HepG2 (cell line): Measurements from ENCODE around the gene MTG1. TPM values are rescaled to one million over a fixed set of nuclear protein-coding genes. Genes with fewer than 3 reads are reported as not detected.

Source experiments
- CCDC6 ChIP-seq: sonication (generic); formaldehyde crosslinking; IDR thresholded peaks from 2 replicates; pipeline ENCODE4 v1.8.1; 2022; ENCODE audit warnings: mild to moderate bottlenecking, missing genetic modification reagents, moderate library complexity
- ETV6 ChIP-seq: sonication (generic); formaldehyde crosslinking; conservative IDR thresholded peaks from 2 replicates; pipeline ENCODE4 v1.4.0; 2020; ENCODE audit warnings: missing genetic modification reagents
- HNRNPL ChIP-seq: fragments of 200-400 bp; formaldehyde crosslinking; IDR thresholded peaks from 2 replicates; pipeline ENCODE4 v1.6.1; 2017; ENCODE audit warnings: mild to moderate bottlenecking, low read depth, low read length
- JDP2 ChIP-seq: sonication (generic); formaldehyde crosslinking; IDR thresholded peaks from 2 replicates; pipeline ENCODE4 v1.8.1; 2022; ENCODE audit warnings: missing genetic modification reagents, borderline replicate concordance
- KAT8 ChIP-seq: IDR thresholded peaks from 2 replicates; pipeline ENCODE4 v1.6.1; 2016; ENCODE audit warnings: missing genetic modification reagents, missing compliant biosample characterization
- KLF6 ChIP-seq: IDR thresholded peaks from 2 replicates; pipeline ENCODE4 v1.8.0; 2016; ENCODE audit warnings: missing biosample characterization, missing genetic modification reagents
- NFYC ChIP-seq: IDR thresholded peaks from 2 replicates; pipeline ENCODE4 v1.6.1; 2016; ENCODE audit warnings: missing genetic modification reagents, missing compliant biosample characterization
- NONO ChIP-seq, 2 experiments: fragments of 450-650 bp in 1 of 2; sonication (generic) in 1 of 2; formaldehyde crosslinking in 1 of 2; IDR thresholded peaks in 1 of 2; conservative IDR thresholded peaks in 1 of 2; 2 replicates each; pipeline versions ENCODE4 v1.6.1 to v1.8.0; 2017 to 2022; ENCODE audit warnings: mild to moderate bottlenecking in 1 of 2, missing genetic modification reagents in 1 of 2, moderate library complexity in 1 of 2
- RBFOX2 ChIP-seq: fragments of 200-400 bp; formaldehyde crosslinking; IDR thresholded peaks from 2 replicates; pipeline ENCODE4 v1.6.1; 2017; ENCODE audit warnings: low read depth, mild to moderate bottlenecking, low read length
- SIX1 ChIP-seq: sonication (generic); formaldehyde crosslinking; IDR thresholded peaks from 2 replicates; pipeline ENCODE4 v1.4.0; 2020; ENCODE audit warnings: missing genetic modification reagents, borderline replicate concordance
- SP1 ChIP-seq, 2 experiments: fragments of 450-650 bp in 1 of 2; sonication (generic) in 1 of 2; formaldehyde crosslinking in 1 of 2; IDR thresholded peaks; 2 replicates each; pipeline versions ENCODE4 v1.4.0 to v1.6.1; 2016 to 2020; ENCODE audit warnings: missing genetic modification reagents in 1 of 2
- STAT5B ChIP-seq: sonication (generic); formaldehyde crosslinking; IDR thresholded peaks from 2 replicates; pipeline ENCODE4 v1.4.0; 2020; ENCODE audit warnings: missing genetic modification reagents
- TBP ChIP-seq: sonication (generic); formaldehyde crosslinking; IDR thresholded peaks from 2 replicates; pipeline ENCODE4 v1.5.0; 2020; ENCODE audit warnings: missing genetic modification reagents
- TCF12 ChIP-seq, 2 experiments: fragments of 450-650 bp in 1 of 2; sonication (generic) in 1 of 2; formaldehyde crosslinking in 1 of 2; IDR thresholded peaks; 2 replicates each; pipeline versions ENCODE4 v1.6.1 to v1.8.0; 2017 to 2022; ENCODE audit warnings: antibody characterized with exemption in 1 of 2, mild to moderate bottlenecking in 1 of 2, missing genetic modification reagents in 1 of 2, moderate library complexity in 1 of 2
- U2AF1 ChIP-seq: fragments of 200-400 bp; formaldehyde crosslinking; optimal IDR thresholded peaks from 2 replicates; pipeline ENCODE3; 2017; ENCODE audit warnings: mild to moderate bottlenecking, low read depth, low read length
- ZFP37 ChIP-seq: sonication (generic); formaldehyde crosslinking; IDR thresholded peaks from 2 replicates; pipeline ENCODE4 v1.4.0; 2020; ENCODE audit warnings: missing genetic modification reagents, borderline replicate concordance
- ZFP90 ChIP-seq: sonication (generic); formaldehyde crosslinking; IDR thresholded peaks from 2 replicates; pipeline ENCODE4 v1.8.0; 2022; ENCODE audit warnings: missing genetic modification reagents, mild to moderate bottlenecking, inconsistent platforms, borderline replicate concordance
- ZNF274 ChIP-seq: sonication (generic); formaldehyde crosslinking; IDR thresholded peaks from 2 replicates; pipeline ENCODE4 v1.5.1; 2020; ENCODE audit warnings: mild to moderate bottlenecking, missing genetic modification reagents
- ZNF558 ChIP-seq: sonication (generic); formaldehyde crosslinking; IDR thresholded peaks from 2 replicates; pipeline ENCODE4 v1.9.0; 2022; ENCODE audit warnings: mild to moderate bottlenecking, missing genetic modification reagents, borderline replicate concordance
- ZNF614 ChIP-seq: IDR thresholded peaks from 2 replicates; pipeline ENCODE4 v1.6.1; 2018; ENCODE audit warnings: missing biosample characterization, missing genetic modification reagents, inconsistent platforms, borderline replicate concordance
- ZNF713 ChIP-seq: sonication (generic); formaldehyde crosslinking; IDR thresholded peaks from 2 replicates; pipeline ENCODE4 v1.4.0; 2020; ENCODE audit warnings: mild to moderate bottlenecking, missing genetic modification reagents
- ZNF720 ChIP-seq: sonication (generic); formaldehyde crosslinking; IDR thresholded peaks from 2 replicates; pipeline ENCODE4 v1.4.0; 2020; ENCODE audit warnings: missing genetic modification reagents
- ZNF782 ChIP-seq: sonication (generic); formaldehyde crosslinking; IDR thresholded peaks from 2 replicates; pipeline ENCODE4 v1.4.0; 2020; ENCODE audit warnings: missing genetic modification reagents, mild to moderate bottlenecking, borderline replicate concordance
- polyA plus RNA-seq, 8 experiments: library from polyadenylated mRNA; depleted of rRNA in 3 of 8; stranded (reverse) in 7 of 8; unstranded in 1 of 8; fragments of >200 nt; fragmentation: Illumina TruSeq in 4 of 8; extraction: Trizol in 4 of 8; gene quantifications; 2 replicates each; pipeline versions ENCODE4 v1.2.1 to v1.2.3, GENCODE V29; 2011 to 2016; ENCODE audit warnings: low read depth in 4 of 8, missing spikeins in 1 of 8, mixed read lengths in 1 of 8; ENCODE audit not compliant: insufficient read depth in 1 of 8
- total RNA-seq, 5 experiments: library from RNA; depleted of rRNA; stranded (reverse); fragments of >200 nt; fragmentation: Illumina TruSeq; extraction: Trizol; gene quantifications; 2 replicates each; pipeline ENCODE4 v1.2.3, GENCODE V29; 2016; ENCODE audit warnings: low read depth in 1 of 5
- TF ChIP-seq, protein P1 (sequence below): sonication (generic); formaldehyde crosslinking; IDR thresholded peaks from 2 replicates; pipeline ENCODE4 v1.5.1; 2020; ENCODE audit warnings: missing genetic modification reagents, mild to moderate bottlenecking, borderline replicate concordance
- TF ChIP-seq, protein P2 (sequence below): sonication (generic); formaldehyde crosslinking; IDR thresholded peaks from 2 replicates; pipeline ENCODE4 v1.4.0; 2020; ENCODE audit warnings: mild to moderate bottlenecking, missing genetic modification reagents

Gene MTG1
- total and polyA plus RNA-seq, 2 of the 13 experiments (the other 11 are each of a cell fraction or from before 2014, with no cell fraction given): 42.0 to 103 TPM

DNA sequence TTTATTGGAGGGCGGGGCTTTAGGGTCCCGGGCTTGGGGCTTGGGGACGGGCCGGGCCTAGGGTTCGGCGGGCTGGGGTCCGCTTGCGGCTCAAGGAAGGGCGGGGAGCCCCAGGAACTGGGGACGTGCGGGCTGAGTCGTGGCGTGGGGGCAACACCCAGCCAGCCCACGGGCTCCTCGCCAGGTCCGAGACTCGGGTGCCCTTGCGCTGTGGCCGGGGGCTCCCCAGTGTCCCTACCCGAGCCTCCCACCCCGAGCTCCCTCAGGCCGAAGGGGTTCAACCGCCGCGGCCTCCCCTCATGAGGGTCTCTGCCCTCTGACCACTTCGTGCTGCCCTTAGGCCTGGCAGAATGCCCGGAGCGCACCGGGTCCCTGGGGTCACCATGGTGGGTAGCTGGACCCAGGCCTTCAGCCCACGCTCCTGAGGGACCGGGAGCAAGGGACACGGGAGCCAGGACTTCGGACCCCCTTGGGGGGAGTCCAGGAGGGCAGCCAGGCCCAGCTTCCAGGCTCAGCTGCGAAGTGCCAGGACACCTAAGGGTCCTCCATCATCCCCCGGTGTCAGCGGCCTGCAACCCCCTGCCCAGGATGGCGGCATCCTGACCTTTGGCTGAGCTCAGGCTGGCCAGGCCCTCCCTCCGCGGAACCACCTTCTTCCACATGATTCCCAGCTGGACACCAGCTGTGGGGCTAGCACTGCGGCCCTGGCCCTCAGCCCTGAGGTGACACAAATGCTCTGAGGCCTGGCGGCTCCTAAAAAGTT is 35.6 kb upstream of the MTG1 start (continued):
- TF ChIP-seq ZFP90 (CRISPR knock-in tag): no peak
- peak; percentile 81 for TF ChIP-seq ZNF558
- TF ChIP-seq STAT5B: no peak
- TF ChIP-seq HNRNPL: no peak; the same call in 1 of the 2 replicates
- TF ChIP-seq CCDC6 (CRISPR knock-in tag): no peak
- TF ChIP-seq SIX1 (CRISPR knock-in tag): no peak
- no peak for TF ChIP-seq ZNF720 (CRISPR knock-in tag)
- TF ChIP-seq, protein P1, sequence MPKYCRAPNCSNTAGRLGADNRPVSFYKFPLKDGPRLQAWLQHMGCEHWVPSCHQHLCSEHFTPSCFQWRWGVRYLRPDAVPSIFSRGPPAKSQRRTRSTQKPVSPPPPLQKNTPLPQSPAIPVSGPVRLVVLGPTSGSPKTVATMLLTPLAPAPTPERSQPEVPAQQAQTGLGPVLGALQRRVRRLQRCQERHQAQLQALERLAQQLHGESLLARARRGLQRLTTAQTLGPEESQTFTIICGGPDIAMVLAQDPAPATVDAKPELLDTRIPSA: no peak
- peak; percentile 63; the same call in 1 of the 2 replicates for TF ChIP-seq RBFOX2
- no peak for TF ChIP-seq U2AF1
- 0 out of 2 replicates have a peak, but pooled peaks have one; percentile 43 for TF ChIP-seq ZNF274
- no peak for TF ChIP-seq NFYC (CRISPR knock-in tag)
- TF ChIP-seq SP1 (IDR thresholded peaks at IDR 0.05): no peak
- TF ChIP-seq SP1 (CRISPR knock-in tag; IDR thresholded peaks at IDR 0.05): no peak
- TF ChIP-seq KAT8 (CRISPR knock-in tag): 0 out of 2 replicates have a peak, but pooled peaks have one; percentile 44
- TF ChIP-seq TCF12 (IDR thresholded peaks at IDR 0.05): no peak
- TF ChIP-seq TCF12 (CRISPR knock-in tag; IDR thresholded peaks at IDR 0.05): no peak
- TF ChIP-seq, protein P2, sequence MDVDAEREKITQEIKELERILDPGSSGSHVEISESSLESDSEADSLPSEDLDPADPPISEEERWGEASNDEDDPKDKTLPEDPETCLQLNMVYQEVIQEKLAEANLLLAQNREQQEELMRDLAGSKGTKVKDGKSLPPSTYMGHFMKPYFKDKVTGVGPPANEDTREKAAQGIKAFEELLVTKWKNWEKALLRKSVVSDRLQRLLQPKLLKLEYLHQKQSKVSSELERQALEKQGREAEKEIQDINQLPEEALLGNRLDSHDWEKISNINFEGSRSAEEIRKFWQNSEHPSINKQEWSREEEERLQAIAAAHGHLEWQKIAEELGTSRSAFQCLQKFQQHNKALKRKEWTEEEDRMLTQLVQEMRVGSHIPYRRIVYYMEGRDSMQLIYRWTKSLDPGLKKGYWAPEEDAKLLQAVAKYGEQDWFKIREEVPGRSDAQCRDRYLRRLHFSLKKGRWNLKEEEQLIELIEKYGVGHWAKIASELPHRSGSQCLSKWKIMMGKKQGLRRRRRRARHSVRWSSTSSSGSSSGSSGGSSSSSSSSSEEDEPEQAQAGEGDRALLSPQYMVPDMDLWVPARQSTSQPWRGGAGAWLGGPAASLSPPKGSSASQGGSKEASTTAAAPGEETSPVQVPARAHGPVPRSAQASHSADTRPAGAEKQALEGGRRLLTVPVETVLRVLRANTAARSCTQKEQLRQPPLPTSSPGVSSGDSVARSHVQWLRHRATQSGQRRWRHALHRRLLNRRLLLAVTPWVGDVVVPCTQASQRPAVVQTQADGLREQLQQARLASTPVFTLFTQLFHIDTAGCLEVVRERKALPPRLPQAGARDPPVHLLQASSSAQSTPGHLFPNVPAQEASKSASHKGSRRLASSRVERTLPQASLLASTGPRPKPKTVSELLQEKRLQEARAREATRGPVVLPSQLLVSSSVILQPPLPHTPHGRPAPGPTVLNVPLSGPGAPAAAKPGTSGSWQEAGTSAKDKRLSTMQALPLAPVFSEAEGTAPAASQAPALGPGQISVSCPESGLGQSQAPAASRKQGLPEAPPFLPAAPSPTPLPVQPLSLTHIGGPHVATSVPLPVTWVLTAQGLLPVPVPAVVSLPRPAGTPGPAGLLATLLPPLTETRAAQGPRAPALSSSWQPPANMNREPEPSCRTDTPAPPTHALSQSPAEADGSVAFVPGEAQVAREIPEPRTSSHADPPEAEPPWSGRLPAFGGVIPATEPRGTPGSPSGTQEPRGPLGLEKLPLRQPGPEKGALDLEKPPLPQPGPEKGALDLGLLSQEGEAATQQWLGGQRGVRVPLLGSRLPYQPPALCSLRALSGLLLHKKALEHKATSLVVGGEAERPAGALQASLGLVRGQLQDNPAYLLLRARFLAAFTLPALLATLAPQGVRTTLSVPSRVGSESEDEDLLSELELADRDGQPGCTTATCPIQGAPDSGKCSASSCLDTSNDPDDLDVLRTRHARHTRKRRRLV: no peak
- 0 out of 2 replicates have a peak, but pooled peaks have one; percentile 40 for TF ChIP-seq ETV6
- no peak for TF ChIP-seq NONO (IDR thresholded peaks at IDR 0.05)
- no peak; the same call in 1 of the 2 replicates for TF ChIP-seq NONO (CRISPR knock-in tag; conservative IDR thresholded peaks at IDR 0.05)
- no peak; the same call in 1 of the 2 replicates for TF ChIP-seq ZNF614
- no peak for TF ChIP-seq TBP
- TF ChIP-seq ZFP37: no peak
- no peak for TF ChIP-seq JDP2 (CRISPR knock-in tag)
- no peak; the same call in 1 of the 2 replicates for TF ChIP-seq ZNF782 (CRISPR knock-in tag)
- TF ChIP-seq ZNF713 (CRISPR knock-in tag): 0 out of 2 replicates have a peak, but pooled peaks have one; percentile 43
- TF ChIP-seq KLF6: no peak
